OCI-LY1 (cell line): ENCODE data around the gene TCF4.

Experiments
- H2AFZ ChIP-seq: fragments of 200-600 bp; sonication (generic), shearing (Covaris generic); 2 replicates; pipeline ENCODE4 v1.6.0; 2014; ENCODE audit warnings: antibody characterized with exemption, mild to moderate bottlenecking, low read length
- H3F3A ChIP-seq: fragments of 200-600 bp; sonication (generic), shearing (Covaris generic); 2 replicates; pipeline ENCODE4 v1.6.0; 2014; ENCODE audit warnings: mild to moderate bottlenecking, antibody characterized with exemption, low read length, moderate library complexity; ENCODE audit not compliant: insufficient read depth
- H3K27ac ChIP-seq: fragments of 200-600 bp; sonication (generic); 2 replicates; pipeline ENCODE4 v1.5.1; 2014; ENCODE audit warnings: low read length, mixed run types, mild to moderate bottlenecking, low read depth; ENCODE audit not compliant: poor library complexity, severe bottlenecking
- H3K27me3 ChIP-seq: fragments of 200-600 bp; sonication (generic); 2 replicates; pipeline ENCODE4 v1.6.0; 2014; ENCODE audit warnings: antibody characterized with exemption, mild to moderate bottlenecking, low read length, moderate library complexity; ENCODE audit not compliant: insufficient read depth
- H3K36me3 ChIP-seq: fragments of 200-600 bp; sonication (generic); 2 replicates; pipeline ENCODE4 v1.6.1; 2014; ENCODE audit warnings: mild to moderate bottlenecking, antibody characterized with exemption, low read length, moderate library complexity, mixed read lengths; ENCODE audit not compliant: insufficient read depth
- H3K4me1 ChIP-seq: fragments of 200-600 bp; sonication (generic); 2 replicates; pipeline ENCODE4 v1.5.1; 2014; ENCODE audit warnings: mild to moderate bottlenecking, low read length, moderate library complexity; ENCODE audit not compliant: insufficient read depth, severe bottlenecking
- H3K4me2 ChIP-seq: fragments of 200-600 bp; sonication (generic), shearing (Covaris generic); 2 replicates; pipeline ENCODE4 v1.6.1; 2014; ENCODE audit warnings: low read length
- H3K4me3 ChIP-seq: fragments of 200-600 bp; sonication (generic); 2 replicates; pipeline ENCODE4 v1.5.1; 2014; ENCODE audit warnings: low read length, low read depth, mild to moderate bottlenecking, mixed read lengths; ENCODE audit not compliant: poor library complexity, severe bottlenecking
- H3K79me2 ChIP-seq: fragments of 200-600 bp; shearing (Covaris generic); 2 replicates; pipeline ENCODE4 v1.6.1; 2016; ENCODE audit warnings: mixed run types, low read length, mixed read lengths; ENCODE audit not compliant: insufficient read depth
- H3K9ac ChIP-seq: fragments of 200-600 bp; sonication (generic), shearing (Covaris generic); 2 replicates; pipeline ENCODE4 v1.6.1; 2014; ENCODE audit warnings: mild to moderate bottlenecking, low read length, mixed read lengths
- H3K9me2 ChIP-seq: fragments of 200-600 bp; sonication (generic), shearing (Covaris generic); 2 replicates; pipeline ENCODE4 v1.6.1; 2014; ENCODE audit warnings: low read depth, mild to moderate bottlenecking, low read length, mixed read lengths
- H3K9me3 ChIP-seq: fragments of 200-600 bp; shearing (Covaris generic); 2 replicates; pipeline ENCODE4 v1.6.1; 2014; ENCODE audit warnings: low read length, mixed read lengths
- H4K20me1 ChIP-seq: fragments of 200-600 bp; sonication (generic), shearing (Covaris generic); 2 replicates; pipeline ENCODE4 v1.6.0; 2016; ENCODE audit warnings: mild to moderate bottlenecking, low read length; ENCODE audit not compliant: insufficient read depth
- EZH2 ChIP-seq: fragments of 200-600 bp; sonication (generic), shearing (Covaris generic); IDR thresholded peaks from 2 replicates; pipeline ENCODE4 v1.8.0; 2017; ENCODE audit warnings: borderline replicate concordance, mixed run types, mild to moderate bottlenecking, antibody characterized with exemption, low read length, moderate library complexity, mixed read lengths
- TF ChIP-seq, protein P1 (sequence below): fragments of 200-600 bp; sonication (generic), shearing (Covaris generic); IDR thresholded peaks from 2 replicates; pipeline ENCODE4 v1.5.1; 2017; ENCODE audit warnings: mild to moderate bottlenecking, antibody characterized with exemption, low read length, moderate library complexity, mixed read lengths

TCF4 gene

DNA sequence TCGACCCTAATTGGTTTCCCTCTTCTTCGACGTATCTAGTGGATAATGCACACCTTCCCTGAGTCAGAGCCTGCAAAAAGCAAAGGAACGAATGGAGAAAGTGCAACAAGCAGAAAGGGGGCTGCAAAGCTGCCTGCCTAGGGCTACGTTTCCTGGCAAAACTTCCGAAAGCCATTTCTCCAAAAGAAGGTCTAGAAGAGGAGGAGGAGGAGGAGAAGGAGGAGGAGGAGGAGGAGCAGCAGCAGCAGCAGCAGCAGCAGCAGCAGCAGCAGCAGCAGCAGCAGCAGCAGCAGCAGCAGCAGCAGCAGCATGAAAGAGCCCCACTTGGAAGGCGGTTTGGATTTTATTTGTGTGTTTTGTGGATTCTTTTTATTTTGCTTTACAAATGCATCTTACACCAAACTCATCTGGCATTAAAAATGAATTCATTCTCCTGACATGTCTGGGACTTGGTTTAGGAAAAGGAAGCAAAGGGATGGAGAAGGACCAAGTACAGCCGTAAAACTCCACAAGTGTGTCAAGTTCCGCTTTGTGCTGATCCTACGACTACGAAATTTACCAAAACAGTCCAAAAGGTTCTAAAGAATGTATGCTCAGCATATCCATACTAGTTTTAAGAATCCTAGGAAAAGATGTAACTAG is 2.0 kb downstream of the TCF4 start:
- peak overlapping the region; percentile 71 for H3K9ac ChIP-seq
- no peaks in the 10 kb centered on the region for H3K9me2 ChIP-seq
- H3K79me2 ChIP-seq, result peaks cover 57% of the 10 kb centered on the region
- TF ChIP-seq, protein P1, sequence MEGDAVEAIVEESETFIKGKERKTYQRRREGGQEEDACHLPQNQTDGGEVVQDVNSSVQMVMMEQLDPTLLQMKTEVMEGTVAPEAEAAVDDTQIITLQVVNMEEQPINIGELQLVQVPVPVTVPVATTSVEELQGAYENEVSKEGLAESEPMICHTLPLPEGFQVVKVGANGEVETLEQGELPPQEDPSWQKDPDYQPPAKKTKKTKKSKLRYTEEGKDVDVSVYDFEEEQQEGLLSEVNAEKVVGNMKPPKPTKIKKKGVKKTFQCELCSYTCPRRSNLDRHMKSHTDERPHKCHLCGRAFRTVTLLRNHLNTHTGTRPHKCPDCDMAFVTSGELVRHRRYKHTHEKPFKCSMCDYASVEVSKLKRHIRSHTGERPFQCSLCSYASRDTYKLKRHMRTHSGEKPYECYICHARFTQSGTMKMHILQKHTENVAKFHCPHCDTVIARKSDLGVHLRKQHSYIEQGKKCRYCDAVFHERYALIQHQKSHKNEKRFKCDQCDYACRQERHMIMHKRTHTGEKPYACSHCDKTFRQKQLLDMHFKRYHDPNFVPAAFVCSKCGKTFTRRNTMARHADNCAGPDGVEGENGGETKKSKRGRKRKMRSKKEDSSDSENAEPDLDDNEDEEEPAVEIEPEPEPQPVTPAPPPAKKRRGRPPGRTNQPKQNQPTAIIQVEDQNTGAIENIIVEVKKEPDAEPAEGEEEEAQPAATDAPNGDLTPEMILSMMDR, result no peak
- TF ChIP-seq EZH2, result no peak
- H3K36me3 ChIP-seq, result peaks cover 26% of the 10 kb centered on the region; the same call in 1 of the 2 replicates
- H2AFZ ChIP-seq, result no peak overlapping the region
- peaks cover 47% of the 10 kb centered on the region for H3K4me1 ChIP-seq
- H3K27ac ChIP-seq, result peak overlapping the region; percentile 84
- H3F3A ChIP-seq, result no peaks in the 10 kb centered on the region; the same call in 1 of the 2 replicates
- peak overlapping the region; percentile 75 for H3K4me3 ChIP-seq
- H3K9me3 ChIP-seq, result no peaks in the 10 kb centered on the region
- H3K27me3 ChIP-seq, result no peaks in the 10 kb centered on the region
- H3K4me2 ChIP-seq, result peak overlapping the region; percentile 80
- no peaks in the 10 kb centered on the region for H4K20me1 ChIP-seq

DNA sequence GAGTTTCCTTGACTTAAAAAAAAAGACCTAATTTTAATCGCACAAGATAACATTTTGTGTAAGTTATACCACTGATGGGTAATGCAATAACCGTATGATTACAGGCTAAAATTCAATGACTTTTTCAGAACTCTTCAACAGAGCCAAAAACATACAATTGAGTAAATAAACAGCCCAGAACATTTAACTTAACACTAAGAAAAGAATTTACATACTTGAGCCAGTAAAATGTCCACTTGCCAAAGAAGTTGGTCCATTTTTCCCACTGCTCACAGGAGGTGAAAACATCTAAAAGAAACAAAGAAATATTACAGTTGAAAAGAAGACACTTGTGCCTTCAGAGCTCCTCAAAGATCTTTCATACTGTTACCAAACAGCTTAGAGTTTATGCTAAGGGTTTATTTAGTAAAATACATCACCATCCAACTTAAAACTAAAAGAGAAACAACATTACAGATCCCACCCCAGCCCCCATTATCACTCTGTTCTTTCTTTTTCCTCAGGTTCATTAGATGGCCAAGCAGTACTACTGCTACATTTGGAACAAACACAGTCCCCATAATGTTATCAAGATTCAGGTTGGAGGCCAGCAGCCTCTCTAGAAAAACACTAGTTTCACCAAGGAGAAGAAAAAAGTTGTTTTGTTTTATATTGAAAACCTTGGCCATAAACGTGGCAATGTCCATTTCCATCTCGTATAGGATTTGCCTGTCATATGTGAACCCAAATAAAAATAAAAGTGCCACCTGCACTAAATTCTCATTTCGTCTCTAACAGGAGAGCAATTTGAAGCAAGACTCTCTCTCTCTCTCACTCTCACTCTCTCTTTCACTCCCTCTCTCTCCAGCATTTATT is 2.7 kb downstream of the TCF4 start:
- Histone ChIP-seq H3K9me3 (no peaks in the 10 kb centered on the region), H3F3A (no peaks in the 10 kb centered on the region; the same call in 1 of the 2 replicates), H3K79me2 (peaks cover 63% of the 10 kb centered on the region), H3K9me2 (no peaks in the 10 kb centered on the region), H3K4me3 (peak overlapping the region; percentile 75), H3K36me3 (peaks cover 26% of the 10 kb centered on the region; the same call in 1 of the 2 replicates), H3K27ac (peak overlapping the region; percentile 84), H3K4me2 (peak overlapping the region; percentile 80), H3K4me1 (peaks cover 55% of the 10 kb centered on the region), H3K9ac (peak overlapping the region; percentile 71), H2AFZ (no peak overlapping the region), H4K20me1 (no peaks in the 10 kb centered on the region), H3K27me3 (no peaks in the 10 kb centered on the region)
- TF ChIP-seq EZH2, result no peak
- TF ChIP-seq, protein P1, result no peak

DNA sequence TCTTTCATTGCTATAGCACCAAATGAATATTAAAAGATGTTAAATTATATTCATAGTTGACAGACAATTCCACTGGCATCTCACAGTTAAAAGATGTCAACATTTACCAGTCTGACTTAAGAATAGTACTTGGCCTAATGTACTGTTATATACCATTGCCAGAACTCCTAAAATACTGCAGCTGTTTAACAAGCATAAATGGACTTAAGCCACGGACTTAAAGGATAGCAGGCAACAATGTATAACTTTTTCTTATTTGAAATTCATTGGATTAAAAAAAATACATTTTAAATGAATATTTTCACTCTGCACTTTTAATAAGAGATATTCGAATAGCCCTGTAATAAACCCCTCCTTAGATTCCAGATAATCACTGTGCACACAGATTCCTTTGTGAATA is 3.8 kb downstream of the TCF4 start:
- TF ChIP-seq, protein P1, result no peak
- H3K9me3 ChIP-seq, result no peaks in the 10 kb centered on the region
- H3K9me2 ChIP-seq, result no peaks in the 10 kb centered on the region
- peaks cover 30% of the 10 kb centered on the region; the same call in 1 of the 2 replicates for H3K36me3 ChIP-seq
- H3K27me3 ChIP-seq, result no peaks in the 10 kb centered on the region
- H3K4me2 ChIP-seq, result peak overlapping the region; percentile 80
- H2AFZ ChIP-seq, result no peak overlapping the region
- H4K20me1 ChIP-seq, result no peaks in the 10 kb centered on the region
- H3K27ac ChIP-seq, result peak overlapping the region; percentile 84
- peak overlapping the region; percentile 71 for H3K9ac ChIP-seq
- no peaks in the 10 kb centered on the region; the same call in 1 of the 2 replicates for H3F3A ChIP-seq
- peaks cover 74% of the 10 kb centered on the region for H3K79me2 ChIP-seq
- peaks cover 61% of the 10 kb centered on the region for H3K4me1 ChIP-seq
- H3K4me3 ChIP-seq, result peak overlapping the region; percentile 75
